Hematopoietic multipotent progenitor cell treated with erythropoietin and hydrocortisone succinate and interleukin-3 and kit ligand, for 4 days (in vitro differentiated cells): ENCODE results near the gene GOLGA2.

Source experiments
- DNase-seq: peaks from one replicate; pipeline ENCODE4 v3.0.0-alpha.2; 2015

The GOLGA2 gene

DNA sequence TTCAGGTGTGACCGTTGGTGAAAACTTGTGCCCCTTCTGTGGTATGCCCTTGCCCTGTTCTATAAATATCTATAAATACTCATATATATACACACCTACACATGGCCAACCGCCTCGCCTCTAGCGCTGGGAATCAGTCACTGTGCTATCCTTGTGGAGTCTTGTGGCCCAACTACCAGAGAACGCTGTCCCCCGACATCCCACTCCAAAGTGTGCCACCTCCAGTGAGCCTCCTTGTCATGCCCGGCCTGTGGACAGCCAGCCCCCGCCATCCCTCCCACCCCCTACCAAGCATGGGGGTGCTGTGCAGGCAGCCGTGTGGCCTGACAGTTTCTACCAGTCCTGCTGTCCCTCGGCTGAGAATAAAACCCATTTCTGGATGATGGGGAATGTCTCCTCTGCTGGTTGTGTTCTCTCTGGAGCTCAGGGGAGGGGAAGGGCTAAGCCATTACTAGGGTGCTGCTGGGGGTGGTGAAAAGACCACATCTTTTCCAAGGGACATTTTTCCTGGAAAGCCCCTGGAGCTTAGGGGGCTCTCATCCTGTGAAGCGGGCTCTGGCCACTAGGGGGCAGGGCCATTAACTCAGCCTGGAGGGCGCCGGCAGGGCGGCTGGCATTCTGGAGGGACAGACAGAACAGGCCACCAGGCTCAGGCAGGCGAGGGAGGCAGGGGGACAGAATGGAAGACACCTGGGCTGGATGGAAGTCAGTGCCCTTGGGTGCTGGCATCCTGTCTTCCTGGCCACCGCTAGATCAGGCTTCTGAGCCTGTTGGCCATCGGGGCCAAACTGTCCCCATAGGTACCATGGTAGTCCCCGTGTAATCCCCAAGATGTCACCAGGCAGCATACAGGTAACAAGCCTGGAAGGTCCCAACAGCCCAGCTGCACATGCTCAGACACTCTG lies 20.7 kb downstream of the GOLGA2 start:
- peak; percentile 80 for DNase-seq

DNA sequence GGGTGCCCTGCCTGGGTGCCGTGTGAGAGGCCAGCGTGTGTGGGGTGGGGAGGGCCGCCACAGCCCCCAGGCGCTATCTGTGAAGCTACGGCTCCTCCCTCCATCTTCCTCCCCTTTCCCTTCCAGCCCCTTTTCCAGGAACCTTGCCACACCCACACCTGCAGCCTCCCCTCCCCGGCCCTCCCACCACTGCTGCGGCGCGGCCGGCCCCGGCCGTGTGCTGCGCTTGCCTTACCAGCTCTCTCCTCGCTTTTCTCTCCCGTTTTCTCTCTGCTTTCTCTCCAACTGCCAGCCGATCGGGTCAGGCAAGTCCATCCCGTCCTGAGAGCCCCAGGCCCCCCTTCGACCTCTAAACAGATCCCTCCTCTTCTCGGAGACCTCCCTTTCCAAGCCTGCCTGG lies 21.4 kb downstream of the GOLGA2 start:
- DNase-seq: no peak

DNA sequence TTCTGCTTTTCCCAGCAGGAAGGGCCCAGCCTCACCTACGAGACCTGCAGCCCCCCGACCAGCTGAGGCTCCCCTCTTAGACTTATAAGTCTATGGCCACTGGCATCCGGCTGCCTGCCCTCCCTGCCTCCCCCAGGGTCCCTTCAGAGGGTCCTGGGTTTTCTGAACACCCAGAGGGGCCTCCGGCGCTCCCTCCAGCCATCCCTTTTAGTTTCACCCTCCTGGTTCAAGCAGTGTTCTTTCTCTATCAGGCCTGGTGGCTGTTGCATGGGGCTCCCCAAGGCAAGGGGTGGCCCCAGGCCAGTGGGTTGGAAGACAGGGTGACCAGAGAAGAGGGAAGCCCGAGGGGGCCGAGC lies 21.8 kb downstream of the GOLGA2 start:
- no peak for DNase-seq

DNA sequence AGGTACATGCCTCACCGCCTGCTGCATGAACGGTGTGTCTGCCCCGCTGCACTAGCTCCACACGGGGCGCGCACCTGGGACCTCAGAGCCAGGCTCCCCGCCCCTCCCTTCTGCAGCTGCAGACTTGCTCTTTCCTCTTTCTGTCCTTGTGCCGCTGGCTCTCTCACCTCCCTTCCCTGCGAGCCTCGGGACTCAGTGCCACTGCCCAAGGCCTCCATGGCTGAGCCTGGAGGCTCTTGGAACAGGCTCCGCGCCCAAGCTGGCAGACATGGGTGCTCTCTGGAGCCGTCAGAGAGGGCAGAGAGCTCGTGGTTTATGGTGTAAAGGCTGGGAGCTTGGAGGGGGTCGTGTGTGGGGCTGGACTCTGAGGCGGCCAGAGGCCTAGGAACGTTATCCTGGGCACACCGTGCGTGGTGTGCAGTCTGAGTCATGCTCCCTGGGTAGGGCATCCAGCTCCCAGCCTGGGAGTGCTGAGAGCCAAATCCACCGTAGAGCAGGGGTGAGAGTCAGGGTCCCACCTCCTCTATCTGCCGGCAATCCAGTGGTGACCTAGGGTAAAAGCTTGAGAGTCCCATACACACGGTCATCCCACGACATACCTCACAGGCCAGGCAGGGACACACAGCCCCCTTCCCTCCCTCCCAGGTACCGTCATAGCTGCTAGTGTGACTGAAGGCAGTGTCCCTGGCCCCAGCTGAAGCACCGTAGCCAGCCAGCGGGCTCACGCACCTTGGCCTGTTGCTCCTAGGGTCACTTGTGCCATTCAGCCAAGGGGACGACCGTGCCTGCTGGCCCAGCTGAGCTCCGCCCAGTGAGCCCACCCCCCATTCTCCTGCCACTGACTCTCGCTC lies 22.4 kb downstream of the GOLGA2 start:
- no peak for DNase-seq

DNA sequence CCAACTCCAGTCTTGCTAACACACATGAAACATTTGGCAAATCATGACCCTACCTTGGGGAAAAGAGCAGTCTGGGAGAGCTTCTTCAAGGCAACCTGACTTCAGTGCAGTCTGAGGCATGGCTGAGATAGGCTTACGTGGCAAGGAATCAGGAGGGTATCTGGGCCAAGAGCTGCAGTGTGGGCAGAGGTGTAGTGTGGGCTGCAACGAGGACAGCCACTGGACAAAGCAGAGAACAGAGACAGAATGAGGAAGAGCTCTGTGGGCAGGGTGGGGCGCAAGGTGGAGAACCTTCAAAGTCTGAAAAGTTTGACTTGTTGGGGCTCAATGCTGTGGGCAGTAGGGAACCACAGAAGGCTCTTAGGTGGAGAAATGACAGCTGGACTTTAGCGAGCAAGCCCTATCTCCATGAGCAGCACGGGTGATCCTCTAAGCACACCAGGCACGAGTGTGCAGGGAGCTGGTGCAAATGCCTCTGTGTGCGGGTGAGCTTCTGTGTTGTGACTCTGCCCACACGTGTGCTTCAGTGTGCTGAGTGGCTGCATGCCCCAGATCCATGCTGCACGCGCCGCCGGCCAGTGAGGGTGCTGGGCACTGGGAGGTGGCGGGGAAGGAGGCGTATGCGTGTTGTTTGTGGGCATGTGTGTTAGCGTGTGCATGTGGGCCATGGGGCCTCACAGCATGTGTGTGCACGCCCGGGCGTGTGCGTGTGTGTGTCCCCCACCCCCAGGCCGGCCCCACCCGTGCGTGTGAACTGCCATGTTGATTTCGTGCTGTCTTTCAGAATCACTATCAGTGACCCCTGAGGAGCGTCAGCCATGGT lies 23.3 kb downstream of the GOLGA2 start:
- no peak for DNase-seq

DNA sequence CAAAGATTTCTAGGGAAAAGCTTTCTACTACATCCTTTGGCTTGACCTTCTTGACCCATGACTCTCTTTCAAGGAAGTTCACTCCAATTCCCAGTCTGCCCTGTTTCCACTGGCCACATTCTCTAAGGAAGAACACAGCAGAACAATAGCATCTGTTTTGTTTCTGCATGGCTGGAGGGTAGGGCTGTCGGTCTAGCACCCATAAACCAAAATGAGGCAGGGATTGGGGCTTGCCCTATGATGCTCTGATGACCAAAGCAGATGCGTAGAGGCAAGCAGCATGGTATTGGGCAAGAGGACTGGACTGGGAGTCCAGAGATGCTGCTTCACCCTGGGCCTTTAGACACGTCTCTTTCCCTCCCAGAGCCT lies 24.1 kb downstream of the GOLGA2 start:
- DNase-seq: no peak

DNA sequence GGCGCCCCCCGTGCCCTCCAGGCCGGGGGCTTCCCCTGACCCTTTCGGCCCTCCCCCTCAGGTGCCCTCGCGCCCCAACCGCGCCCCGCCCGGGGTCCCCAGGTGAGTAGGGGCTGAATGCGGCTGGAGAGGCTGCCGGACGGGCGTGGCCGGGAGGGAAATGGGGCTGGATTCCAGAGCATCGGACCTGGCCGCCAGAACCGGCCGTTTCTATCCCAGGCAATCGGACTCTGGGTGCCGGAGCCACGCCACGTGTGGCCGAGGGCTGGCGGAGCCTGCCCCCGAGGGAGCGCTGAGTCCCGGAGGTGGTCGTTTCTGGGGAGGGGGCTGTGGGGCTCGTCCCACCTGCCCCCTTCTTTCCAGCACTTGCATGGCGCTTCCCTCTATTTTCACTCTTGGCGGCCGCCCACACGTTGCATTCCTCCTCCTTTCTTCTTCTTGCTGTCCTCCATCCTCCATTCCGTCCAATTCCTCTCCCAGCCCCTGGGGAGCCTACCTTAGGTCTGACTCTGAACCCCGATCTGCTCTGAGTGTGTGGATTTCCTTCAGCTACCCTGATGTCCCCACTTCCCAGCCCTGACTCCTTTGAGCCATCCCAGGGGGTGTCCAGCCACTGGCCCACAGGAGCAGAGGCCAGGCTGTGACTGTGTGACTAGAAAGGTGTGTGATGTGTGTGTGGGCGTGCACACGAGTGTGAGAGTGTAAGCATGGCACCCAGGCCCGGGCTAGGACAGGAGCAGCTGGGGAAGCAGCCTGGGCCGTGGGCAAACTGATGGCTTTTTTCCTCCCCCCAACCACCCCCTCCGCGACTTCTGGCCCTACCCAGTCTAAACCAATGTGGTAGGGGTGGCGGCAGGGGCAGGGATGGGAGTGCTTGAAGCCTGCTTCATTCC lies 24.7 kb downstream of the GOLGA2 start:
- no peak for DNase-seq

DNA sequence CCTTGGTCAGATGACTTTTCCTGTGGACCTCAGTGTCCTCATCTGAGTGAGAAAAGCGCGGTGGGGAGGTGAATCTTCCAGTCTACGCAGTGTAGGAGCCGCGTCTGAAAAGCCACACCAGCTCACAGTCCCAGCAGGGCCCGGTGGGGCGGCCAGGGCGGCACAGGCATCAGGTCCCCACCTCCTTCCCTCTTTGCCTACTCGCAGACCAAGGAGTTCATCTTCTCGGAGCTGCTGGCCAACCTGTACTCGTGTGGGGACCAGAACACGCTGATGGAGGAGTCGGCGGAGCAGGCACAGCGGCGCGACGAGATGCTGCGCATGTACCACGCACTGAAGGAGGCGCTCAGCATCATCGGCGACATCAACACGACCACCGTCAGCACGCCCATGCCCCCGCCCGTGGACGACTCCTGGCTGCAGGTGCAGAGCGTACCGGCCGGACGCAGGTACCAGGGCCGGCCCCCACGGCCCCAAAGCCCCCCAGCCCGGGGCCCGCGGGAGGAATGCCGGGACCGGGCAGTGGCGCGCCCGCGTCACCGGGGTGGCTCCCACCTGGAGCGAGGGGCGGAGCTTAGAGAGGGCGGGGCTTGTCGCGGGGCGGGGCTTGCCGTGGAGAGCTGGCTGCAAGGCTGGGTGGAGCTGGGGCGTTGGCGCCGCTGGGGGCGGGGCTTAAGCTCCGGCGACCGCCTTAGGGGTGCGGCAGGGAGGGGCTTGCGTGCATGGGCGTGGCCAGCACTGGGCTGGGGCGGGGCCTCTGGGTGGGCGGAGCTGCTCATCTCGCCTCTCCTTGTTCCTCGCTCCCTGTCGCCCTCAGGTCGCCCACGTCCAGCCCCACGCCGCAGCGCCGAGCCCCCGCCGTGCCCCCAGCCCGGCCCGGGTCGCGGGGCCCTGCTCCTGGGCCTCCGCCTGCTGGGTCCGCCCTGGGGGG lies 25.6 kb downstream of the GOLGA2 start:
- DNase-seq: peak; percentile 95

DNA sequence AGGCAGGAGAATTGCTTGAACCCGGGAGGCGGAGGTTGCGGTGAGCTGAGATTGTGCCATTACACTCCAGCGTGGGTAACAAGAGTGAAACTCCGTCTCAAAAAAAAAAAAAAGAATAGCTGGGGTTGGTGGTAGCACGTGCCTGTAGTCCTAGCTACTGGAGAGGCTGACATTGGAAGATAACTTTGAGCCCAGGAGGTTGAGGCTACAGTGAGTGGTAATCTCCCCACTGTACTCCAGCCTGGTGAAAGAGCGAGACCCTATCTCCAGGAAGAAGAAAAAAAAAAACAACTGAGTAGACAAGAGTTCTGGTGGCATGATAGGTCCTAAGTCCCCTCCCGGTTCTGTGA lies 26.3 kb downstream of the GOLGA2 start:
- DNase-seq: peak; percentile 91

DNA sequence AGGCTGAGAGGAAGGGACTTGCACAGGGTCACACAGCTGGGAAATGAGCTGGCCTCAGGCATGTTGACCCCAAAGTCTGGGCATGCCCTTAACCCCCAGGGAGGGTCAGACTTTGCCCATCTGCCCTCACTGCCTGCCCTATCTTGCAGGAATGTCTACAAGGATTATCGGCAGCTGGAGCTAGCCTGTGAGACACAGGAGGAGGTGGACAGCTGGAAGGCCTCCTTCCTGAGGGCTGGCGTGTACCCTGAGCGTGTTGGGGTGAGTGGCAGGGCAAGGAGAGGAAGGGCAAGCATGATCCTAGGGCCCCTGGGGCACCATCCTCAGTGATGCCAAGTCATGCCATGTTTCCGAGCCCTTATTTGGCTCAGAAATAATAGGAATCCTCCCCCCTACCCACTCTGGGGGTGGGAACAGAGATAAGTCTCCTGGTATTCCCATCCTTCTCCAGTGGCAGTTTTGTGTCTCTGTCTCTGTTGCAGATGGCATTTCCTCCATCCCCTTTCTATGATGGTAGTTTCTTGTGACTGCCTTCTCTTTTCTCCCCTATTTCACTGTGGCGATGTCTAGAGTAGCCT lies 28.5 kb downstream of the GOLGA2 start:
- DNase-seq: no peak

DNA sequence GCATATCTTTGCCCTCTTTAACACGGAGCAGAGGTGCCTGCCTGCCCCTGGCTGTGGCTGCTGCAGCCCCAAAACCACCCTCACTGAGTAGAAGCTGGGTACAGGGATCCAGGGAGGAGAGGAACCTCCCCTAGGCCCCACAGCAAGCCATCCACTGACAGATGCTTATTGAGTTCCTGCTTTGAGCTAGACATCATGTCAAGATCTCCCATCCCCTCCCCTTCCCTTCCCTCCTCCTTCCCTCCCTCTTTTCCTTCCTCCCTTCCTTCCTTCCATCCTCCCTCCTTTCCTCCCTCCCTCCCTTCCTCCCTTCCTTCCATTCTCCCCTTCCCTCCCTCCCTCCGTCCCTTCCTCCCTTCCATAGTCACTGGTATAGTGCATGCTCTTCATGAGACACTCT lies 29.3 kb downstream of the GOLGA2 start:
- peak; percentile 44 for DNase-seq

DNA sequence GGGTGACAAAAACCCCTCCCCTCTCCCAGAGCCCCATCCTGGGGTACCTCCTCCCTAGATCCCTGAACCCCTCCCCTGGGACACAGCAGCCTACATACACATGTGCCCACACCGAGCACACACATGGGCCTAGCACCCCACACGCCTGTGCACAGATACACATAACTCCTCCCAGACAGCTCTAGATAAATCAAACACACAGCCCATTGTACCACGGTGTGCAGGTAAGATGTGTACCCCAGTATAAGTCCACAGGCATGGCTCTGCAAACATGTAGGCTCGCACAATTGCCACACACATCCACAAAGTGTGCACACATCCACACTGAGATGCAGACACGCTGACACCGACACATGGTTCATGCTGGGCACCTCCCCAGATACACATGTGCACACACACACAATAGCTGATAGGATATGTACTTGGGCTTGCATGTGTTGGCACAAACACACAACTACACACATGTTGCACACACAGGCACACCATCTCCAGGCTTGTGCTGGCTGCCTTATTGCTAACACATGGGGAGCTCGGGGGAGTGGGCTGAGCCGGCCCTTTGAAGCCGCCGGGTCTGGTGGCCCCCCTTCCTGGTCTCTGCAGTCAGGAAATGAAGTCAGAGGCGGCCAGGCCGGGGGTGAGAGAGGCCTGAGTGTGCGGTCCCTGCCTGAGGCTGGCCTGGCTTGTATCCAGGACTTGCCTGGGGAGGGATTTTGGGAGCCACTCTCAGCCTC lies 30.2 kb downstream of the GOLGA2 start:
- DNase-seq: peak; percentile 82

DNA sequence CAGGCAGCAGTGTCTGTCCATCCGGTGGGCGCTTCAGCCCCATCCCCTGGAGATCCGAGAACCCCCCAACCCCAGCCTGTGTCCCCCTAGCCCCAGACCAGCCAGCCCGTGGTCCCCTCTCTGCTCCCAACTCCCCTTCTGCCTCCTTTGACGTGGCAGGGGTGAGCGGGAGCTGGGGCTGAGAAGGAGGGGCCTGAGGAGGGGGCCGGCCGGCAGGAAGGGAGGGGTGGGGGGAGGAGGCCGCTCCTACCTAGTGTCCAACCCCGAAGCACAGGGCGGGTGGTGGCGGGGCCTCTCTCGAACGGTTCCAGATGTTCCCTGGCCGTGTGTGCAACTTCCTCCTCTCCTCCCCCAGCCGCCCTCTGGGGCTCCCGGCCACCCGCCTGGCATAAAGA lies 31.0 kb downstream of the GOLGA2 start:
- DNase-seq: peak; percentile 95

DNA sequence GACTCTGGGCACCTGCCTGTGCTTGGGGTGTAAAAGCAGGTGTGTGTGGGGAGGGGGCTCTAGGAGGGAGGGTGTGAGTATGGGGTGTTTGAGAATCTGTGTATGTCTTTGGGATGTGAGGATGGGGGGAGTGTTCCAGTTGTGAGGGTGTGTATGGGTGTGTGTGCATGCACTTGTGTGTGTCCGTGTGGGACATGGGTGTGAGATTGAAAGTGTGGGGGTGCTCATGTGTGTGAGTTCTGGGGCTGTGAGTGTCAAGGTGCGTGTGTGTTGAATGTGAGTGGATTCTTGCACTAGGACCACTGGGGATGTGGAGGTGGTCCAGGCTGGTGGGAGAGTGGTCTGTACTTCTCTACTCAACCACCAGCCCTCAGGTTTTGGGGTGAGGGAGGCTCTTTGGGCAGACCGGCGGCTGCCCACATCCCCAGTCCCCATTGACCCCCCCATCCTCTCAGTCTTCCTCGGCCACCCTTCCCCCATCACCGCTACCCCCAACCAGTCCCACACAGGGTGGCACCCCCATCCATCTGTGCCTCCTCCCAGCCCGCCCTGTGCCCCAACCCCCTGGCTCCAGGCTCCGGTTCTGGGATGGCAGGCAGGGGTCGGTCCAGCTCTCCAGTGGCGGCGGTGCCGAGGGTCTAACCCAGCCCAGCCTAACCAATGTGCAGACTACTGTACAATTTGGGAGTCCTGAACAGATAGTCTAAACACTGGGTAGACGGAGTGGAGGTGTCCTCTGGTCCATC lies 31.5 kb downstream of the GOLGA2 start:
- DNase-seq: peak; percentile 22

DNA sequence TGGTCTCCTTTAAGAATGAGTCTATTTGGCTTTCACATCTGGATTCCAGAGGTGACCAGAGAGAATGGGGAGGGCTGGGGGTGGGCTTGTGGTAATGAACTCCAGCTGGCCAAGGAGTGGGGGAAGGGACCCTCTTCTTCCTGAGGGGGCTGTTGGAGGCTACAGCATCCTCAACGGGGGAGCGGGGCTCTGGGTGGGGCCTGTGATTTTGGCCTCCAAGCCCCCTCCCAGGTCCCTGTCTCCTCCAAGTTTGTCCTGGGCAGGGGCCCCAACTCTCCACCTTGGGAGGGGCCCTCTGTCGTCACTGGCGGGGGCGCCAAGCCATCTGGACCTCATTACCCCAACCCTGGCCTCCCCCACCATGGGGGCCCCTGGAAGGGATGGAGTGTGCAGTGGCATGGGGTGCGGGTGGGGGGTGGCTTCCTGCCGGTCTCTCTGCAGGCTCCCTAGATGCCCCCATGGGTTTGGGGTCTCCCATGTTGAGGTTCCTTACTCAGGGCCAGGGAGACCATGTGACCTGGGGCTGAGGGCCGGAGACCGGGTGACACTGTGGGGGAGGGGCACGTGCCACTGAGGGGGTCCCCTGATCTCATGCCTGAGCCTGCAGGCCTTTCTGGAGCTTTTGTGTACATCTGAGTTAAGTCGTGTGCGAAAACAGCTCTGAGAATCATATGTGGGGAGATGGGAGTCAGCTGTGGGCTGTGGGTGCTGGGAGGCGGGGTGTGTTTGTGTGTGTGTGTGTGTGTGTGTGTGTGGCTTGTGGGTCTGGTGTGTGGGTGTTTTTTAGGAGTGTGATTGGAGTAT lies 32.4 kb downstream of the GOLGA2 start:
- peak; percentile 37 for DNase-seq

DNA sequence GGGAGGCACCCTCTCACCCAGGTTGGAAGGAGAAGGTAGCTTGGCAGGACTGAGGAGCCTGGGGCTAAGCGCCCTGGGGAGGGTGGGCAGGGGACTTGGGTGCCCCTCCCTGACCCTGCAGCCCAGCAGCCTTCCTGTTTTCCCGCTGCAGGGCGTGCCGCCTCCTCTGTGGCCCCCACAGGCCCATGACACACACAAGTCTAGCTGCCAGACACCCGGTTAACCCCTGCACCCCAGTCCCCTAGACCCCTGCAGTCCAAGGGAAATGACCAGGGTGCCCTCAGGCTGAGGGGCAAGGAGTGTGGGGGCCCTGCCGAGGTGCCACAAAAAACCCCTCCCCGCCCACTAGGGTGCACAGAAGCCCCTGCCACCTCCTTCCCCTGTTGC lies 33.0 kb downstream of the GOLGA2 start:
- DNase-seq: no peak

DNA sequence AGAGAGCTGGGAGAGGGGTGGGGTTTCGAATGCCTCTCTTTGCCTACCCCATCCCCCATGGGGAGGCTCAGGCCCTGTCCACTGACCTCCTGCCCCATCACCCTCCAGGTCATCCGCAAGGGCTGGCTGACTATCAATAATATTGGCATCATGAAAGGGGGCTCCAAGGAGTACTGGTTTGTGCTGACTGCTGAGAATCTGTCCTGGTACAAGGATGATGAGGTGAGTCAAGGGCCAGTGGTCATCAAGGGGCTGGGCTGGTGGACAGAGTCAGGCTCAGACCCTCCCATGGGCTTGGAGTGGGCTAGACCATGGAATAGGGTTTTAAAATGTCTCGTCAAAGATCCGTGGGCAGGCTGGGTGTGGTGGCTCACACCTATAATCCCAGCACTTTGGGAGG lies 33.7 kb downstream of the GOLGA2 start:
- DNase-seq: no peak

DNA sequence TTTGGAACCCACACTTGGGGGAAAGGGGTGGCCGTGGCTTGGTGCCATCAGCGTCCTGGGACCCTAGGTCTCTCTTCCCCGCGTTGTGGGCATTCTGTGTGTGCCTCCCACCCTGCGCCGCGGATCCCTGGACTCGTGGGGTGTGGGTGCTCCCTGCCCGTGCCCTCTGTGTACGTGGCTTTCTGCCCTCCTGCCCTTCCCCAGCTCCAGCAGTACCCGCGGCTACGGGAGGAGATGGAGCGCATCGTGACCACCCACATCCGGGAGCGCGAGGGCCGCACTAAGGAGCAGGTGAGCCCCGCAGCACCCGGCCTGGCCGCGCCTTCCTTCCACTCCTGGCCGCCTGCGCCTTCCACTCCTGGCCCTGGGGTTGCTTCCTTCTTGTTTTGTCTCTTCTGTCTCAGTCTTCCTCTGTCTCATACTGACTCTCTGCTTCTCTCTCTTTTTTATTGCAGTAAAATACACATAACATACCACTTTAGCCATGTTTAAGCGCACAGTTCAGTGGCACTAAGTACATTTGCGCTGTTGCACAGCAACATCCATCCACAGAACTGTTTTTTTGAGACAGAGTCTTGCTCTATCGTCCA lies 41.9 kb downstream of the GOLGA2 start:
- DNase-seq: no peak
